Liver (tissue), 3 donors: ENCODE results near the gene LDLR.

Experiments
- JUND ChIP-seq, 2 donors: IDR thresholded peaks; 2 replicates each; pipeline ENCODE4 v1.6.1; 2016; ENCODE audit warnings: antibody characterized with exemption in 2 of 2
- SP1 ChIP-seq: IDR thresholded peaks from 2 replicates; pipeline ENCODE4 v1.6.1; 2018; ENCODE audit warnings: antibody characterized with exemption, mild to moderate bottlenecking
- TAF1 ChIP-seq: conservative IDR thresholded peaks from 2 replicates; pipeline ENCODE4 v1.6.1; 2016; ENCODE audit warnings: antibody characterized with exemption, mild to moderate bottlenecking
- TF ChIP-seq, protein P1 (sequence below): fragments of 150-350 bp; IDR thresholded peaks from 2 replicates; pipeline ENCODE4 v1.5.1; 2017; ENCODE audit warnings: improper control_type of control experiment, low read depth, low read length; ENCODE audit not compliant: missing input control
- TF ChIP-seq, protein P2 (sequence below): IDR thresholded peaks from 2 replicates; pipeline ENCODE4 v1.6.1; 2016; ENCODE audit warnings: antibody characterized with exemption
- TF ChIP-seq, protein P3 (sequence below): IDR thresholded peaks from 2 replicates; pipeline ENCODE4 v1.6.1; 2016; ENCODE audit warnings: antibody characterized with exemption
- donor health status: healthy.
- donor health status: healthy.

DNA sequence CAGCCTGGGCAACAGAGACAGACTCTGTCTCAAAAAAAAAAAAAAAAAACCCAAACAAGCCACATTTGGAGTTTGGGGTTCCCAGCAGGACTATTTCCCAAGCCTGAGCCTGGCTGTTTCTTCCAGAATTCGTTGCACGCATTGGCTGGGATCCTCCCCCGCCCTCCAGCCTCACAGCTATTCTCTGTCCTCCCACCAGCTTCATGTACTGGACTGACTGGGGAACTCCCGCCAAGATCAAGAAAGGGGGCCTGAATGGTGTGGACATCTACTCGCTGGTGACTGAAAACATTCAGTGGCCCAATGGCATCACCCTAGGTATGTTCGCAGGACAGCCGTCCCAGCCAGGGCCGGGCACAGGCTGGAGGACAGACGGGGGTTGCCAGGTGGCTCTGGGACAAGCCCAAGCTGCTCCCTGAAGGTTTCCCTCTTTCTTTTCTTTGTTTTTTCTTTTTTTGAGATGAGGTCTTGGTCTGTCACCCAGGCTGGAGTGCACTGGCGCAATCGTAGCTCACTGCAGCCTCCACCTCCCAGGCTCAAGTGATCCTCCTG lies 26.7 kb downstream of the LDLR start:
- TF ChIP-seq, protein P1, sequence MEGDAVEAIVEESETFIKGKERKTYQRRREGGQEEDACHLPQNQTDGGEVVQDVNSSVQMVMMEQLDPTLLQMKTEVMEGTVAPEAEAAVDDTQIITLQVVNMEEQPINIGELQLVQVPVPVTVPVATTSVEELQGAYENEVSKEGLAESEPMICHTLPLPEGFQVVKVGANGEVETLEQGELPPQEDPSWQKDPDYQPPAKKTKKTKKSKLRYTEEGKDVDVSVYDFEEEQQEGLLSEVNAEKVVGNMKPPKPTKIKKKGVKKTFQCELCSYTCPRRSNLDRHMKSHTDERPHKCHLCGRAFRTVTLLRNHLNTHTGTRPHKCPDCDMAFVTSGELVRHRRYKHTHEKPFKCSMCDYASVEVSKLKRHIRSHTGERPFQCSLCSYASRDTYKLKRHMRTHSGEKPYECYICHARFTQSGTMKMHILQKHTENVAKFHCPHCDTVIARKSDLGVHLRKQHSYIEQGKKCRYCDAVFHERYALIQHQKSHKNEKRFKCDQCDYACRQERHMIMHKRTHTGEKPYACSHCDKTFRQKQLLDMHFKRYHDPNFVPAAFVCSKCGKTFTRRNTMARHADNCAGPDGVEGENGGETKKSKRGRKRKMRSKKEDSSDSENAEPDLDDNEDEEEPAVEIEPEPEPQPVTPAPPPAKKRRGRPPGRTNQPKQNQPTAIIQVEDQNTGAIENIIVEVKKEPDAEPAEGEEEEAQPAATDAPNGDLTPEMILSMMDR: no peak
- TF ChIP-seq, protein P2, sequence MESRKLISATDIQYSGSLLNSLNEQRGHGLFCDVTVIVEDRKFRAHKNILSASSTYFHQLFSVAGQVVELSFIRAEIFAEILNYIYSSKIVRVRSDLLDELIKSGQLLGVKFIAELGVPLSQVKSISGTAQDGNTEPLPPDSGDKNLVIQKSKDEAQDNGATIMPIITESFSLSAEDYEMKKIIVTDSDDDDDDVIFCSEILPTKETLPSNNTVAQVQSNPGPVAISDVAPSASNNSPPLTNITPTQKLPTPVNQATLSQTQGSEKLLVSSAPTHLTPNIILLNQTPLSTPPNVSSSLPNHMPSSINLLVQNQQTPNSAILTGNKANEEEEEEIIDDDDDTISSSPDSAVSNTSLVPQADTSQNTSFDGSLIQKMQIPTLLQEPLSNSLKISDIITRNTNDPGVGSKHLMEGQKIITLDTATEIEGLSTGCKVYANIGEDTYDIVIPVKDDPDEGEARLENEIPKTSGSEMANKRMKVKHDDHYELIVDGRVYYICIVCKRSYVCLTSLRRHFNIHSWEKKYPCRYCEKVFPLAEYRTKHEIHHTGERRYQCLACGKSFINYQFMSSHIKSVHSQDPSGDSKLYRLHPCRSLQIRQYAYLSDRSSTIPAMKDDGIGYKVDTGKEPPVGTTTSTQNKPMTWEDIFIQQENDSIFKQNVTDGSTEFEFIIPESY: no peak
- TF ChIP-seq SP1 (no peak), JUND (IDR thresholded peaks at IDR 0.05) (no peak), TAF1 (no peak)
- TF ChIP-seq, protein P3, sequence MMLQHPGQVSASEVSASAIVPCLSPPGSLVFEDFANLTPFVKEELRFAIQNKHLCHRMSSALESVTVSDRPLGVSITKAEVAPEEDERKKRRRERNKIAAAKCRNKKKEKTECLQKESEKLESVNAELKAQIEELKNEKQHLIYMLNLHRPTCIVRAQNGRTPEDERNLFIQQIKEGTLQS: no peak
